ENCODE data around the gene DMRT2.

The DMRT2 gene

DNA sequence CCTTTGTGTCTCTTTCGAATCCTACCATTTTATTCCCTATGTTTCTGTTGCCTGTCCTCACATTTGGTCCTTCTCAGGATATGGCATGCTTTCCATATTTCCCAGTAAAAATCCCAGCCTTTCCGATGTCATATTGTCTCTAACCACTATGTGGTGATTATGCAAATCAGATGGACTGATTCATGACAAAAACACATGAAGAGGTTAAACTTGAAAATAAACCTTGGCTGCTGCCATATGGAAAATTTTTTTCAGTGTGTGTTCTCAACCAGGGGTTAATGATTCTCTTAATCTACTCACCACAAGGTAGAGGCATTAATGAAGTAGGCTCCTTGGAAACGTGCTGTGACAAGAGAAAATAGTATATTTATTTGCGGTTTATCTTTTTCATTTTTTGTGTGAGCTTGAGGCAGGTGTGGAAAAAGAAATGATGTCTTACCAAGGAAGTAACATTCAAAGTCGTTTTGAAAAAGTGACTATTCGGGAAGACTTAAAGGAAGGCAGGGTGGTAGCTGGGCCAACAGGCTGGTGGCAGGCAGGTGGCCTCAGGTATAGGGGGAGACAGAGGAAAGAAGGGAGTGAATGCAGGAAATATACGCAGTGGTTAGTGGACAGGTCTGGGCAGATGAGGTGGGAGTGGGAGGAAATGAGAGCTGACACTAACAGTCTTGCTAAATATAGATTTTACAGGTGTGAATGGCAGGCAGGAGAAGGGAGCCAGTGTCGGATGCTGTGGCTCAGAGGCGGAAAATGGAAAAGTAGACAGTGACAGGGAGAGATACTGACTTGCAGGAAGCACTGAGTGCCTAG lies 46.2 kb downstream of the DMRT2 start:
- whole genome bisulfite sequencing, result 88% methylated on average over 9 of the region's 9 CpGs

DNA sequence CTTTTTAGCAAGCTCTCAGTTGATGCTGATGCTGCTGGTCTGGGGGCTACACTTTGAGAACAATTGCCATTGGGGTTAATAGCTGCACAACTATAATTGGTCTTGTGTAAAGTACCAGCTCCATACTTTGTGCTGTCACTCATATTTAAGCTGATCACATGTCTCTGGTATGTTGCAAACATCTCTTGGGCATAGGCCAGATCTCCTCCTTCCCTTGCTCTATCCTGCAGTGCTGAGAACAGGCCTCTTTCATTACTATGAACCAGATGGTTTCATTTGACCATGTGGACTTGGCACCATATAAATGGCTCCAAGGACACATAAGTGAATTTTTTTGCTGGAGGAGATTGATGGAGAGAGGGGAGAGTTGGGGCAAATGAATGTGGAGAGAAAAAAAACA lies 48.4 kb downstream of the DMRT2 start:
- 0 out of 2 replicates have a peak, but pooled peaks cover 3% of the 10 kb centered on the region for H3K27me3 ChIP-seq (ENCODE audit: insufficient read depth, low read length)
- H3K4me3 ChIP-seq (ENCODE audit: low read length), result no peak overlapping the region
- peaks cover 4% of the 10 kb centered on the region; the same call in 1 of the 2 replicates for H3K4me1 ChIP-seq (ENCODE audit: insufficient read depth, low read length)
- no peaks in the 10 kb centered on the region for H3K36me3 ChIP-seq (ENCODE audit: insufficient read depth, low read length)
- no peak overlapping the region for H3K9ac ChIP-seq (ENCODE audit: low read depth, low read length)
- no peak overlapping the region for H3K27ac ChIP-seq (ENCODE audit: low read depth, low read length)
- no peaks in the 10 kb centered on the region for H3K9me3 ChIP-seq (ENCODE audit: insufficient read depth, low read depth, low read length)

More for the DNA sequence above, 46.2 kb downstream of the DMRT2 start:
- Histone ChIP-seq H3K9me3 (ENCODE audit: insufficient read depth, low read depth, low read length) (no peaks in the 10 kb centered on the region), H3K36me3 (ENCODE audit: insufficient read depth, low read length) (no peaks in the 10 kb centered on the region), H3K4me3 (ENCODE audit: low read length) (no peak overlapping the region), H3K27ac (ENCODE audit: low read depth, low read length) (no peak overlapping the region), H3K4me1 (ENCODE audit: insufficient read depth, low read length) (no peaks in the 10 kb centered on the region), H3K9ac (ENCODE audit: low read depth, low read length) (no peak overlapping the region), H3K27me3 (ENCODE audit: insufficient read depth, low read length) (0 out of 2 replicates have a peak, but pooled peaks cover 3% of the 10 kb centered on the region)

DNA sequence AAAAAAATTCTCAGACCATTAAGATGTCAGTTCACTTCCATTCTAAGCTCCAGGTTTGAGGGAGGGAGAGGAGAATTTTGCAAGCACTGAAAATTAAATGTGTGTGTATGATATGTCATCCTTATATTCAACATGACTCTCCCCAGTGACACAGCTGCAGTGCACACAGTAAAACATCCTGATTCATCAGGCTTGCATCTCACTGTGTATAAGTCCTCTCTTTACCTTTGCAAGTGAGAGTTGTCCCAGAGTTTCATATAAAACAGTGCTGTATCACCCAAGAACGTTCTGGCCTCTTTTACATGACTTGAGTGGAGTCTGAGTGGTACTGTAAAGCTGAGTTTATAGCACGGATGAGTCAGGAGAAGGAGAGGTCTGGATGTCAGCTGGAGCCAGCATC lies 50.0 kb downstream of the DMRT2 start:
- Histone ChIP-seq H3K36me3 (ENCODE audit: insufficient read depth, low read length) (no peaks in the 10 kb centered on the region), H3K9ac (ENCODE audit: low read depth, low read length) (no peak overlapping the region), H3K9me3 (ENCODE audit: insufficient read depth, low read depth, low read length) (no peaks in the 10 kb centered on the region), H3K27ac (ENCODE audit: low read depth, low read length) (no peak overlapping the region), H3K27me3 (ENCODE audit: insufficient read depth, low read length) (0 out of 2 replicates have a peak, but pooled peaks cover 3% of the 10 kb centered on the region), H3K4me3 (ENCODE audit: low read length) (no peak overlapping the region), H3K4me1 (ENCODE audit: insufficient read depth, low read length) (peaks cover 4% of the 10 kb centered on the region; the same call in 1 of the 2 replicates)
- WGBS, result 77% methylated on average over 2 of the region's 2 CpGs

DNA sequence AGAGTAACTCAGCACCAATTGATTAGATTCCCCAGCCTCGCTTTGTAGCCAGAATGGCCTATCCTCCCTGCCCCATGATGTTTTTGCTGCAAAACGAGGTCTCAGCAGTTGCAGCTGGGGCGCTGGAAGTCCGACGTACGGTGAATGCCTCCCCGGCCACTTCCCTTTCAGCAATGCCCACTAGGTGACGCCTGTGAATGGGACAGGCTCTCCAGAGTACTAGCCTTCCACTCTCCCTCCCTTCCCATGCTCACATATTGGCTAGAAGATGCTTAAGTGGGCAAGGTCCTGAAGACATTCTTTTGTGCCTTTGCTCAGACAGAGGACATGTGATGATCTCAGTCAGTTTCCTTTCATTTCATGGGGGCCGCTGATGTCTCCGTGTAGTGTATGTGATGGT lies 50.8 kb downstream of the DMRT2 start:
- Histone ChIP-seq H3K9ac (ENCODE audit: low read depth, low read length) (no peak overlapping the region), H3K4me3 (ENCODE audit: low read length) (no peak overlapping the region), H3K36me3 (ENCODE audit: insufficient read depth, low read length) (no peaks in the 10 kb centered on the region), H3K27ac (ENCODE audit: low read depth, low read length) (no peak overlapping the region), H3K27me3 (ENCODE audit: insufficient read depth, low read length) (0 out of 2 replicates have a peak, but pooled peaks cover 3% of the 10 kb centered on the region), H3K9me3 (ENCODE audit: insufficient read depth, low read depth, low read length) (no peaks in the 10 kb centered on the region), H3K4me1 (ENCODE audit: insufficient read depth, low read length) (peaks cover 4% of the 10 kb centered on the region; the same call in 1 of the 2 replicates)
- 27% methylated on average over 10 of the region's 10 CpGs for WGBS

DNA sequence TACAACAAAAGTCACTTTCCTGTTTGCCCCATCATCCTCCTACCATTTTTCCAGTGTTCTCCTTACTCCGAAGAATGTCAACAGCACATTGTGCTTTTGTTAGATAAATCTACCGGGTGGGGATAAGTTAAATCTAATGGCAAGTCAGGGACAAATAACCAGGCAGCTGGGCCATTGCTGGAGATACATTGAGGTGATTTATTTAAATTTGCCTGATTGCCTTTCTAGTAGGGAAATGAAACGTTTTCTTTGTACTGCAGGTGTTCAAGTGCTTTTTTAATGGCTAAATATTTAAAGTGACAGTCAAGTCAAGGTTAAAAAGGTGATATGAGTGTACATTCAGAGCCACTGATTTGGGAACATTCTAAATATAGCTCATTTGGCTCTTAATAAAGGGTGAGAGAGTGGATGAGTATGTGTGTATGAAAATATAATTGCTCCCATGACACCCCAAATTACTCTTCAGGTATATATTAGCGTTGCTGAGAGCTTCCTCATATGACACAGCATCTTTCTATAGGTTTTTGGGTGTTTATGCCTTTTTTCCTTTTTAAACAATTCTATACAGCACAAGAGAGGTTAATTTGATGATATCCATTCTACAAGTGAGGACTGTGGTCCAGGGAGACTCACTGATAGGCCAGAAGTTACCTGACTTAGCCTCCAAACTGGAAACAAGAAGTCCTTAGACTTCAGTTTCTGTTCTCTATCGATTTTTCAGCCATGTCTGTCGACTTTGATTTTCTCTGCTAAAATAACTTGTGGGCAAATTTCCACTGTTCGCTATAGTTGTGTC lies 51.9 kb downstream of the DMRT2 start:
- Histone ChIP-seq H3K27ac (ENCODE audit: low read depth, low read length) (no peak overlapping the region), H3K27me3 (ENCODE audit: insufficient read depth, low read length) (0 out of 2 replicates have a peak, but pooled peaks cover 3% of the 10 kb centered on the region), H3K36me3 (ENCODE audit: insufficient read depth, low read length) (no peaks in the 10 kb centered on the region), H3K9ac (ENCODE audit: low read depth, low read length) (no peak overlapping the region), H3K4me1 (ENCODE audit: insufficient read depth, low read length) (peaks cover 4% of the 10 kb centered on the region; the same call in 1 of the 2 replicates), H3K9me3 (ENCODE audit: insufficient read depth, low read depth, low read length) (no peaks in the 10 kb centered on the region), H3K4me3 (ENCODE audit: low read length) (no peak overlapping the region)
- 84% methylated on average over 6 of the region's 7 CpGs for WGBS

DNA sequence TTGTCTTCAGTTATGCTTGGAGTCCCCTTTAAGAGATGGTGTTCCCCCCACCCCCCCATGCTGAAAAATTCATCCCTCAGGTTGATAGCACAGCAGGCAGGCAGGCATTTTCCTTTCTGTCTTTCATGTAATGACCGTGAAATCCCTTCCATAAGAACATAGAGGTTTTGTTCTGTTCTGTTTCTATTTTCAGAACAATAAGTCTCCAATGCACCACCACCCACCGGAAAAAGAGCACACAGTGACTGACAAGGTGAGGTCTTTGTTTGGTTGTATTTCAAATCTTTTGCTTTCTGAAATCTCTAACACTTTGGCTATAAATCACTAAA lies 52.4 kb downstream of the DMRT2 start:
- H3K27ac ChIP-seq (ENCODE audit: low read depth, low read length), result no peak overlapping the region
- peaks cover 4% of the 10 kb centered on the region; the same call in 1 of the 2 replicates for H3K4me1 ChIP-seq (ENCODE audit: insufficient read depth, low read length)
- 0 out of 2 replicates have a peak, but pooled peaks cover under 1% of the 10 kb centered on the region for H3K9me3 ChIP-seq (ENCODE audit: insufficient read depth, low read depth, low read length)
- no peak overlapping the region for H3K9ac ChIP-seq (ENCODE audit: low read depth, low read length)
- no peak overlapping the region for H3K4me3 ChIP-seq (ENCODE audit: low read length)
- H3K27me3 ChIP-seq (ENCODE audit: insufficient read depth, low read length), result 0 out of 2 replicates have a peak, but pooled peaks cover 3% of the 10 kb centered on the region
- no peaks in the 10 kb centered on the region for H3K36me3 ChIP-seq (ENCODE audit: insufficient read depth, low read length)
- no CpG with 5 or more reads among the region's 2 CpGs for WGBS

Data from HUES64 (cell line).